Thoracic aorta (tissue), 2 donors: ENCODE data around the gene MLF2. TPM values are rescaled to one million over a fixed set of nuclear protein-coding genes. Genes with fewer than 3 reads are reported as not detected.
"Not testable (repeated sequence)": the region's sequence is repeated elsewhere in the genome, so short reads cannot be mapped to it uniquely, and the experiment has no call there.

Source experiments
- ATAC-seq: fragments of 150-250 bp; one replicate; pipeline ENCODE4 v1.8.0; 2017; ENCODE audit warnings: low read depth; ENCODE audit not compliant: insufficient number of reproducible peaks, low FRiP score
- DNase-seq: peaks from one replicate; pipeline ENCODE4 v3.0.0-alpha.2; 2020; ENCODE audit warnings: low spot score
- H3K27ac ChIP-seq, 2 donors: fragments of 200-600 bp; sonication (generic); 1 replicate in 1 of 2; 2 replicates in 1 of 2; pipeline ENCODE4 v1.5.1; 2016; ENCODE audit warnings: mild to moderate bottlenecking in 2 of 2, moderate library complexity in 2 of 2
- H3K27me3 ChIP-seq: fragments of 200-600 bp; sonication (generic); replicated peaks from 2 replicates; pipeline ENCODE4 v1.6.0; 2016; ENCODE audit warnings: mild to moderate bottlenecking; ENCODE audit not compliant: insufficient read depth
- H3K36me3 ChIP-seq: fragments of 200-600 bp; sonication (generic); one replicate; pipeline ENCODE4 v1.5.1; 2016
- H3K4me1 ChIP-seq, 2 donors: fragments of 200-600 bp; sonication (generic); 1 replicate in 1 of 2; 2 replicates in 1 of 2; pipeline versions ENCODE4 v1.5.1 to v1.6.0; 2016; ENCODE audit warnings: low read depth in 2 of 2, mild to moderate bottlenecking in 1 of 2; ENCODE audit not compliant: control insufficient read depth in 1 of 2
- H3K4me3 ChIP-seq: fragments of 200-600 bp; sonication (generic); 2 replicates; pipeline ENCODE4 v1.5.1; 2016; ENCODE audit warnings: mild to moderate bottlenecking
- H3K9me3 ChIP-seq: fragments of 200-600 bp; sonication (generic); 2 replicates; pipeline ENCODE4 v1.5.1; 2016
- CTCF ChIP-seq: fragments of 200-600 bp; sonication (generic); IDR thresholded peaks from one replicate; pipeline ENCODE4 v1.5.1; 2019; ENCODE audit warnings: antibody characterized with exemption
- total RNA-seq, 2 donors: library from RNA; depleted of rRNA; stranded (reverse); fragments of >200 nt; gene quantifications; one replicate each; pipeline versions ENCODE4 v1.1.0 to v1.2.3, GENCODE V29; 2016

The MLF2 gene
- total RNA-seq, 2 donors from 2014 or later = 129 to 179 TPM

- Histone ChIP-seq H3K27me3 (no peaks in the 10 kb centered on the region), H3K27ac (no peak overlapping the region), H3K4me3 (no peak overlapping the region), H3K36me3 (peaks cover 49% of the 10 kb centered on the region), H3K4me1 (peaks cover 8 to 15% of the 10 kb centered on the region in 2 donors), H3K9me3 (no peaks in the 10 kb centered on the region)
- no peak for TF ChIP-seq CTCF
- ATAC-seq = no peak
- no peak for DNase-seq
Measured at GRCh38 chr12:6747216-6747615, 5.7 kb downstream of the MLF2 start.

- ATAC-seq (no peak), DNase-seq (no peak)
- Histone ChIP-seq H3K36me3 (peaks cover 42% of the 10 kb centered on the region), H3K27ac (peak overlapping the region; percentile 12 to 17), H3K9me3 (no peaks in the 10 kb centered on the region), H3K4me1 (peaks cover 0 to 2% of the 10 kb centered on the region in 2 donors), H3K27me3 (no peaks in the 10 kb centered on the region), H3K4me3 (no peak overlapping the region)
- no peak for TF ChIP-seq CTCF
Measured at GRCh38 chr12:6745741-6746525, 7.0 kb downstream of the MLF2 start.

GRCh38 chr12:6743300-6743699 lies 9.6 kb downstream of the MLF2 start:
- ATAC-seq, H3K27ac ChIP-seq, H3K27me3 ChIP-seq, H3K4me1 ChIP-seq, H3K9me3 ChIP-seq, H3K4me3 ChIP-seq, DNase-seq: not testable (repeated sequence)
- peaks cover 18% of the 10 kb centered on the region for H3K36me3 ChIP-seq

GRCh38 chr12:6742834-6743233 lies 10.1 kb downstream of the MLF2 start:
- H3K4me1 ChIP-seq = no peaks in the 10 kb centered on the region
- no peak overlapping the region for H3K27ac ChIP-seq
- peaks cover 14% of the 10 kb centered on the region for H3K36me3 ChIP-seq
- no peak for TF ChIP-seq CTCF
- H3K9me3 ChIP-seq = no peaks in the 10 kb centered on the region
- DNase-seq (no peak), ATAC-seq (no peak)
- H3K27me3 ChIP-seq = no peaks in the 10 kb centered on the region
- H3K4me3 ChIP-seq = no peak overlapping the region

GRCh38 chr12:6742080-6742479 lies 10.9 kb downstream of the MLF2 start:
- not testable (repeated sequence) for H3K9me3 ChIP-seq, H3K27ac ChIP-seq, H3K27me3 ChIP-seq, H3K36me3 ChIP-seq, H3K4me1 ChIP-seq, DNase-seq, ATAC-seq, H3K4me3 ChIP-seq

- H3K27me3 ChIP-seq = no peaks in the 10 kb centered on the region
- ATAC-seq (no peak), DNase-seq (no peak)
- no peak overlapping the region for H3K27ac ChIP-seq
- no peaks in the 10 kb centered on the region for H3K9me3 ChIP-seq
- H3K36me3 ChIP-seq = peaks cover 6% of the 10 kb centered on the region
- TF ChIP-seq CTCF = no peak
- H3K4me3 ChIP-seq = no peak overlapping the region
- H3K4me1 ChIP-seq = peaks cover 0 to 6% of the 10 kb centered on the region in 2 donors
Measured at GRCh38 chr12:6736754-6737153, 16.2 kb downstream of the MLF2 start.
